Activated CD4-positive, alpha-beta T cell treated with anti-CD3 and anti-CD28 coated beads for 36 hours (primary cell): ENCODE results near the gene ABCA13. TPM values are rescaled to one million over a fixed set of nuclear protein-coding genes. Genes with fewer than 3 reads are reported as not detected.
"Not testable (repeated sequence)": the region's sequence is repeated elsewhere in the genome, so short reads cannot be mapped to it uniquely, and the experiment has no call there.

ENCODE experiments used
- ATAC-seq: fragments of 200-7000 bp; cut with Tn5 transposase; one replicate; pipeline ENCODE4 v1.10.0; 2021; ENCODE audit warnings: mild to moderate bottlenecking, moderate library complexity
- CTCF ChIA-PET: fragments of 350-600 bp; sonication (Branson Sonifier 250); formaldehyde crosslinking; loops from one replicate; lab custom pipeline; 2021; ENCODE audit warnings: antibody characterized with exemption; lab: Charles Lee
- POLR2A ChIA-PET: fragments of 350-600 bp; sonication (Branson Sonifier 250); formaldehyde crosslinking; loops from one replicate; lab custom pipeline; 2021; ENCODE audit warnings: antibody characterized with exemption, inconsistent platforms; lab: Charles Lee
- DNase-seq: peaks from one replicate; pipeline ENCODE4 v3.0.0-alpha.2; 2020
- H3K27ac Mint-ChIP-seq: one replicate; pipeline ENCODE4 v1.8.0; 2021; ENCODE audit warnings: mixed read lengths
- H3K27me3 Mint-ChIP-seq: one replicate; pipeline ENCODE4 v1.8.0; 2021; ENCODE audit warnings: mixed read lengths
- H3K36me3 Mint-ChIP-seq: one replicate; pipeline ENCODE4 v1.8.0; 2021; ENCODE audit warnings: low read depth, mixed read lengths
- H3K4me1 Mint-ChIP-seq: one replicate; pipeline ENCODE4 v1.8.0; 2021; ENCODE audit warnings: mixed read lengths
- H3K4me3 Mint-ChIP-seq: one replicate; pipeline ENCODE4 v1.8.0; 2021; ENCODE audit warnings: mild to moderate bottlenecking, moderate library complexity, mixed read lengths
- H3K9me3 Mint-ChIP-seq: one replicate; pipeline ENCODE4 v1.8.0; 2021; ENCODE audit warnings: low read depth, mixed read lengths
- intact Hi-C, 2 experiments: fragments of 100-400 bp; cut with DNase I in 1 of 2; cut with micrococcal nuclease in 1 of 2; formaldehyde crosslinking; loops; one replicate each; pipeline versions ENCODE4 v1.14.2 to v1.15.1; 2022 to 2024; cut with DNase I, micrococcal nuclease
- total RNA-seq, 2 experiments: library from RNA; stranded (reverse); gene quantifications; one replicate each; pipeline ENCODE4 v1.2.3, GENCODE V29; 2021

ABCA13 gene
- total RNA-seq, 2 experiments from 2014 or later = not detected

DNA sequence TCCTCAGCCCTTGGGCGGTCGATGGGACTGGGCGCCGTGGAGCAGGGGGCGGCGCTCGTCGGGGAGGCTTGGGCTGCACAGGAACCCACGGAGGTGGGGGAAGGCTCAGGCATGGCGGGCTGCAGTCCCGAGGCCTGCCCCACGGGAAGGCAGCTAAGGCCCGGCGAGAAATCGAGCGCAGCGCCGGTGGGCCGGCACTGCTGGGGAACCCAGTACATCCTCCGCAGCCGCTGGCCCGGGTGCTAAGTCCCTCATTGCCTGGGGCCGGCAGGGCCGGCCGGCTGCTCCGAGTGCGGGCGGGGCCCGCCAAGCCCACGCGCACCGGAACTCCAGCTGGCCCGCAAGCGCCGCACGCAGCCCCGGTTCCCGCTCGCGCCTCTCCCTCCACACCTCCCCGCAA is 31.7 kb downstream of the ABCA13 start:
- H3K9me3 Mint-ChIP-seq, H3K4me3 Mint-ChIP-seq, H3K4me1 Mint-ChIP-seq, H3K27me3 Mint-ChIP-seq, DNase-seq, ATAC-seq, H3K27ac Mint-ChIP-seq, intact Hi-C loops, POLR2A ChIA-PET, H3K36me3 Mint-ChIP-seq: not testable (repeated sequence)
- CTCF ChIA-PET = interaction anchor here (0.6 kb wide), 1 partner anchor 1654 kb away, joined by 4 read pairs; no protein-coding TSS in a partner anchor

DNA sequence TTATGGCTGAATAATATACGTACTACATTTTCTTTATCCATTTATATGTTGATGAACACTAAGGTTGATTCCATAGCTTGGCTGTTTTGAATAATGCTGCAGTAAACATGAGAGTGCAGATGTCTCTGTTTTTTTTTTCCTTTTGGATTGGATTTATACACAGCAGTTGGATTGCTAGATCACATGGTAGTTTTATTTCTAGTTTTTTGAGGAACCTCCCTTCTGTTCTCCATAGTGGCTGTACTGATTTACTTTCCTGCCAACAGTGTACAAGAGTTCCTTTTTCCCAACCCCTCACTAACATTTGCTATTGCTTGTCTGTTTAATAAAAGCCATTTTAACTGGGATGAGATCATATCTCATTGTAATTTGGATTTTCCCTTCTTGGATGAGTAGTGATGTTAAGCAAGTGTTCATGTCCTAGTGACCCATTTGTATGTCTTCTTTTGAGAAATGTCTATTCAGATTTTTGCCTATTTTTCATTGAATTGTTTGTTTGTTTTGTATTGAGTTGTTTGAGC is 36.0 kb downstream of the ABCA13 start:
- H3K9me3 Mint-ChIP-seq = no peaks in the 10 kb centered on the region

DNA sequence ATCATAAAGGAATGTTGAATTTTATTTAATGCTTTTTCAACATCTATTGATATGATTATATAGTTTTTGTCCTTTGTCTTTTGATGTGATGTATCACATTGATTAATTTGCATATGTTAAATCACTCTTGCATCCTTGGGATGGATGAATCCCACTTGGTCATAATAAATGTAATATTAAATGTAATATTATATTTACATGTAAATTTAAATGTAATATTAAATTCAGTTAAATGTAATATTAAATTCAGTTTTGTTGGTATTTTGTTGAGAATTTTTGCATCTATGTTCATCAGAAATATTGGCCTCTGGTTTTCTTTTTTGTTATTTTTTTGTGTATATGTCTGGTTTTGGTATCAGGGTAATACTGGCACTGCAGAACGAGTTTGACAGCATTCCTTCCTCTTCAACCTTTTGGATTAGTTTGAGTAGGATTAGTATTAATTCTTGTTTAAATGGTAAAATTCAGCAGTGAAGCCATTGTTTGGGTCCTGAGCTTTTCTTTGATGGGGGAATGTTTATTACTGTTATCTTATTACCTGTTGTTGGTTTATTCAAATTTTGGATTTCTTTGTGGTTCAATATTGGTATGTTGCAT is 37.8 kb downstream of the ABCA13 start:
- intact Hi-C loops = no loop called here
- Mint-ChIP-seq H3K4me3 (no peak overlapping the region), H3K36me3 (no peaks in the 10 kb centered on the region), H3K9me3 (no peaks in the 10 kb centered on the region), H3K27me3 (peaks cover 8% of the 10 kb centered on the region), H3K4me1 (no peaks in the 10 kb centered on the region), H3K27ac (no peak overlapping the region)
- ATAC-seq (no peak), DNase-seq (no peak)
- ChIA-PET CTCF (no interaction called here), POLR2A (no interaction called here)

More for the DNA sequence above, 36.0 kb downstream of the ABCA13 start:
- no peaks in the 10 kb centered on the region for H3K4me1 Mint-ChIP-seq
- intact Hi-C loops = no loop called here
- peaks cover 8% of the 10 kb centered on the region for H3K27me3 Mint-ChIP-seq
- no peak overlapping the region for H3K4me3 Mint-ChIP-seq
- no peaks in the 10 kb centered on the region for H3K36me3 Mint-ChIP-seq
- ChIA-PET CTCF (no interaction called here), POLR2A (no interaction called here)
- no peak overlapping the region for H3K27ac Mint-ChIP-seq
- ATAC-seq (no peak), DNase-seq (no peak)

DNA sequence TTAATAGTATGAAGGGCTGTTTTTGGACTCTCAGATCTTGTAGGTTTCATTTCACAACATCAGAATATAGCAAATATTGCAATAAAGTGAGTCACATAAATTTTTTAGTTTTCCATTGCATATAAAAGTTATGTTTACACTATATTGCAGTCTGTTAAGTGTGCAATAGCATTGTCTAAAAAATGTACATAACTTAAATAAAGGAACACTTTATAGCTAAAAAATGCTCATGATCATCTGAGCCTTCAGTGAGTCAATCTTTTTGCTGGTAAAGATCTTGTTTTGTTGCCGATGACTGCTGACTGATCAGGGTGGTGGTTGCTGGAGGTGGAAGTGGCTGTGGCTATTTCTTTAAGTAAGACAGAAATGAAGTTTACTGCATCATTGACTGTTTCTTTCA is 42.0 kb downstream of the ABCA13 start:
- H3K36me3 Mint-ChIP-seq = no peaks in the 10 kb centered on the region

DNA sequence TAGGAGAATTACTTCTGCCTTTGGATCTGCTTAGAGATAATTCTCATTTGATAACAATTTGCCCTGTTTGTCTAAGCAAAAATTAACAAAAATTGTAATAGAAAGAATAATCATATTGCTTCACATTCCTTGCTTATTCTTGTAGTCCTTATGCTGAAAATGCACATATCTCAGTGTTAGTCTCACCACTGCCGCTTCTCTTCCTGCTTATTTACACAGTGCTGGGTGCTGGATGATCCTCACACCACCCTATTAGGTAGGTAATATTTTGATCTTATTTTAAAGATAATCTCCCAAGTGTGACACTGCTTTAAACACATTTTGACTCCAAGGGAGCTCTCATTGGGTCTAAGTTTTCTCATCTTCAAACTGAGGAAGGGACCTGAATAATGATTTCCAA is 46.0 kb downstream of the ABCA13 start:
- ATAC-seq (no peak), DNase-seq (no peak)
- Mint-ChIP-seq H3K4me3 (no peak overlapping the region), H3K4me1 (no peaks in the 10 kb centered on the region), H3K27me3 (no peaks in the 10 kb centered on the region), H3K9me3 (no peaks in the 10 kb centered on the region), H3K27ac (no peak overlapping the region), H3K36me3 (no peaks in the 10 kb centered on the region)
- CTCF ChIA-PET = interaction anchor here (0.6 to 0.9 kb wide), 2 partner anchors 27 to 33 kb away, joined by 3 read pairs; no protein-coding TSS in a partner anchor
- POLR2A ChIA-PET = no interaction called here
- intact Hi-C loops = no loop called here

More for the DNA sequence above, 42.0 kb downstream of the ABCA13 start:
- ChIA-PET CTCF (no interaction called here), POLR2A (no interaction called here)
- Mint-ChIP-seq H3K4me3 (no peak overlapping the region), H3K4me1 (no peaks in the 10 kb centered on the region), H3K27ac (no peak overlapping the region), H3K27me3 (peaks cover 5% of the 10 kb centered on the region), H3K9me3 (no peaks in the 10 kb centered on the region)
- ATAC-seq (no peak), DNase-seq (no peak)
- intact Hi-C loops = no loop called here

DNA sequence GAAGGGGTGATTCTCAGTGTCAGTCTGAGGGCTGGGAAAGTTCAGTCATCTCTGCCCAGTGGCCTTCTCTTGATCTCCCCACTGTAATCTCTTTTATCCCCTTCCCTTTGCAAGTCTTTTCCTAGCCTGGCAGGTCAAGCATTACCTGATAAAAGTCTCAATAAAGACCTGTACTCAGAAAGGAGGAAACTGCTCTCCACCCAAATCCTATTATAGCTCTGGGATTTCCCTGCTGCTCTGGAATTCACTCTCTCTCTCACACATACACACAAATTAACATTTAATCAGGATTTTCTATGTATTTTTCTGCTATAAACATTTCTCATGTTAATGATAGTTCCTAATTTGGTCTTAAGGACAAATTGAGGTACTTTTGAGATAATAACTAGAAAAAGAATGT is 46.5 kb downstream of the ABCA13 start:
- DNase-seq = no peak
- ATAC-seq = no peak
- H3K4me1 Mint-ChIP-seq = no peaks in the 10 kb centered on the region
- H3K27me3 Mint-ChIP-seq = peaks cover 1% of the 10 kb centered on the region
- CTCF ChIA-PET = interaction anchor here (0.9 kb wide), 1 partner anchor 33 kb away, joined by 3 read pairs; no protein-coding TSS in a partner anchor
- no peak overlapping the region for H3K4me3 Mint-ChIP-seq
- no peak overlapping the region for H3K27ac Mint-ChIP-seq
- no peaks in the 10 kb centered on the region for H3K9me3 Mint-ChIP-seq
- intact Hi-C loops = no loop called here
- no peaks in the 10 kb centered on the region for H3K36me3 Mint-ChIP-seq
- POLR2A ChIA-PET = no interaction called here

DNA sequence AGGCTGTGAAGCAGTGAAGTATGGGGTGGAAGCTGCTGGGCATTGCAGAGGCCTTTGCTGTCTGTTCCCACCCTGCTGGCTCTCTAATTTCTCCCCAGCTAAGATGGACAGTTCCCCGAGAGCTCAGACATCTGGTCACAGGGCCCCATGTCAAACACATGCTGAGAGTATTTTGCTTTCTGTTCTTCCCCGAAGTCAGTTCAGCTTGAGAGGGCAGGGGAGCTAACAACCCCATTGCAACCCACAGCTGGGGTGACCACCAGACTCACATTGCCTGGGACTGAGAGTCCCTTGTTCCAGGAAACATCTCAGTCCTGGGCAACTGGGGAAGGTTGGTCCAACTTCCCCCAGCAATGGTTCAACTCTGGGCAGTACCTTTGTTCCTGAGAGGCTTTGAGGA is 52.8 kb downstream of the ABCA13 start:
- POLR2A ChIA-PET = no interaction called here
- ATAC-seq = no peak
- Mint-ChIP-seq H3K9me3 (no peaks in the 10 kb centered on the region), H3K27ac (no peak overlapping the region), H3K4me1 (no peaks in the 10 kb centered on the region), H3K27me3 (peaks cover 14% of the 10 kb centered on the region), H3K36me3 (no peaks in the 10 kb centered on the region), H3K4me3 (no peak overlapping the region)
- CTCF ChIA-PET = no interaction called here
- no peak for DNase-seq
- intact Hi-C loops = no loop called here

DNA sequence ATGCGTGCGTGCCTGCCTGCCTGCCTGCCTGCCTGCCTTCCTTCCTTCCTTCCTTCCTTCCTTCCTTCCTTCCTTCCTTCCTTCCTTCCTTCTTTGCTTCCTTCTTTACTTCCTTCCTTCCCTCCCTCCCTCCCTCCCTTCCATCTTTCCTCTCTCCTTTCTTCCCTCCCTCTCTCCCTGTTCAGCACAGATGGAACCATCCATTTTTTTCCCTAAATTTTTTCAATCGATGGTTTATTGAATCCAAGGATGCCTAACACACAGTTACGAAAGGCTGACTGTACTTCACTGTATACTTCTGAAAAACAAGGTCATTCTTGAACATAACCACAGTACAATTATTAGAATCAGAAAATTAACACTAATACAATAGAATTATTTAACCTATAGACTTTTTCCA is 53.8 kb downstream of the ABCA13 start:
- CTCF ChIA-PET = no interaction called here
- POLR2A ChIA-PET = no interaction called here
- no peaks in the 10 kb centered on the region for H3K36me3 Mint-ChIP-seq
- intact Hi-C loops = no loop called here
- no peak overlapping the region for H3K27ac Mint-ChIP-seq
- H3K9me3 Mint-ChIP-seq = no peaks in the 10 kb centered on the region
- DNase-seq (no peak), ATAC-seq (no peak)
- no peak overlapping the region for H3K4me3 Mint-ChIP-seq
- peaks cover 14% of the 10 kb centered on the region for H3K27me3 Mint-ChIP-seq
- no peaks in the 10 kb centered on the region for H3K4me1 Mint-ChIP-seq

DNA sequence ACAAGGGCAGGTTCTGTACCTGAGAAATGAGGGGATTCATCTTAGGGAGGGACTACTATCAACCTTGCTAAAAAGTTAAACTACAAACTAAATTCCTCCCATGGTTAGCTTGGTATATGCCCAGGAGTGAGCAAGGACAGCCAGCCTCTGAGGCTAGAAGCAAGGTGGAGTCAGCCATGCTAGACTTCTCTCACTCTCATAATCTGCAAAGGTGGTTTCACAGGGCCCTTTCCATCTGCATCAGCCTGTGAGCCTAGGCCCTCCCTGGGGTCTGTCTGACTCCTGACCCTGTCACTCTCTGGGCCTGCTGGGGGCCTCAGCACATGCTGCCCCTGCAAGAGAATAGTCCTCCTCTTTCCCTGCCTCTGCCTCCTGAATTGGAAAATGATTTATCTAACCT is 66.1 kb downstream of the ABCA13 start:
- ChIA-PET CTCF (no interaction called here), POLR2A (interaction anchor here (0.7 kb wide), 1 partner anchor 10 kb away, joined by 3 read pairs; no protein-coding TSS in a partner anchor)
- intact Hi-C loops = no loop called here
- H3K9me3 Mint-ChIP-seq = no peaks in the 10 kb centered on the region
- H3K4me3 Mint-ChIP-seq = no peak overlapping the region
- ATAC-seq (no peak), DNase-seq (no peak)
- peaks cover 11% of the 10 kb centered on the region for H3K27me3 Mint-ChIP-seq
- H3K4me1 Mint-ChIP-seq = no peaks in the 10 kb centered on the region
- no peaks in the 10 kb centered on the region for H3K36me3 Mint-ChIP-seq
- no peak overlapping the region for H3K27ac Mint-ChIP-seq

DNA sequence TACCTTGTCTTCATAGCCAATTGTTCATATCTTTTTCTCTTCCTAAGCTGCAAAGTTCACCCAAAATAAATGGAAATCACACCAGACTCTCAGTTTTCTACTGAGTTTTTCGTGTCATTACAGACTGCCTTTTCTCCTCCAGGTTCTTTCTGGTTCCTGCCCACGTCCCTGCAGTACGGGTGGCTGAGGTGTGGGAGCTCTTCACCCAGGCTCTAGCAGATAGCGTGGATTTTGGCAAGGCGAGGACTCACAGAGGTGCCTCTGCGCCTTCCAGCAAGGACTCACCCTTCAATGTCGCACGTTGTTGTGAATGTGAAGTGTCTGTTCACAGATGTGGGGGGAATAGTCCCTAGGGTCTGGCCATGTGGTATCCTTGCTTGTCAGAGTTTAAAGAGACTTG is 71.6 kb downstream of the ABCA13 start:
- Mint-ChIP-seq H3K27ac (no peak overlapping the region), H3K36me3 (no peaks in the 10 kb centered on the region), H3K27me3 (peaks cover 13% of the 10 kb centered on the region), H3K4me1 (no peaks in the 10 kb centered on the region), H3K9me3 (no peaks in the 10 kb centered on the region), H3K4me3 (no peak overlapping the region)
- POLR2A ChIA-PET = interaction anchor here (0.5 kb wide), 1 partner anchor 11 kb away, joined by 3 read pairs; no protein-coding TSS in a partner anchor
- intact Hi-C loops = no loop called here
- CTCF ChIA-PET = no interaction called here
- ATAC-seq = no peak
- DNase-seq = no peak

DNA sequence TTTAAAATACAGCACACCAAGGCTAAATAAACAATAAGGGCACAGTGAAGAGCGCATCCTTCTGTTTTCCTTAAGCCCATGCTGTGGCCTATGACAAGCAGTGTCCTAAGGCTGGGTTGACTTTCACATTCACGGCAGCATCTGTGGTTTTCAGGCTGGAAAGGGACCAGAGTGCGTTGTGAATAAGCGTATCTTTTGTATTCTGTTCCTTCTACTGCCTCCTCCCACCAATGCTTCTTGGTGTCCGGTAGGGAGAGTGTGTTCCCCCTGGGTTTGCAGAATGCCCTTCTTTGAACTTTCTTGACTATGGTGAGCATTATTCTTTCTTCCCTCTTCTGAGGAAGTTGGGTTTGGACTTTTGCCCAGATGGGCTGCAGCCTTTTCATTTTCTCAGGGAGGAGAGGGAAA is 73.6 kb downstream of the ABCA13 start:
- ATAC-seq (no peak), DNase-seq (no peak)
- Mint-ChIP-seq H3K36me3 (no peaks in the 10 kb centered on the region), H3K4me3 (no peak overlapping the region), H3K27ac (no peak overlapping the region), H3K4me1 (no peaks in the 10 kb centered on the region), H3K9me3 (no peaks in the 10 kb centered on the region), H3K27me3 (peaks cover 19% of the 10 kb centered on the region)
- CTCF ChIA-PET = interaction anchor here (0.6 kb wide), 1 partner anchor 293 kb away, joined by 3 read pairs; no protein-coding TSS in a partner anchor
- POLR2A ChIA-PET = no interaction called here
- intact Hi-C loops = no loop called here

DNA sequence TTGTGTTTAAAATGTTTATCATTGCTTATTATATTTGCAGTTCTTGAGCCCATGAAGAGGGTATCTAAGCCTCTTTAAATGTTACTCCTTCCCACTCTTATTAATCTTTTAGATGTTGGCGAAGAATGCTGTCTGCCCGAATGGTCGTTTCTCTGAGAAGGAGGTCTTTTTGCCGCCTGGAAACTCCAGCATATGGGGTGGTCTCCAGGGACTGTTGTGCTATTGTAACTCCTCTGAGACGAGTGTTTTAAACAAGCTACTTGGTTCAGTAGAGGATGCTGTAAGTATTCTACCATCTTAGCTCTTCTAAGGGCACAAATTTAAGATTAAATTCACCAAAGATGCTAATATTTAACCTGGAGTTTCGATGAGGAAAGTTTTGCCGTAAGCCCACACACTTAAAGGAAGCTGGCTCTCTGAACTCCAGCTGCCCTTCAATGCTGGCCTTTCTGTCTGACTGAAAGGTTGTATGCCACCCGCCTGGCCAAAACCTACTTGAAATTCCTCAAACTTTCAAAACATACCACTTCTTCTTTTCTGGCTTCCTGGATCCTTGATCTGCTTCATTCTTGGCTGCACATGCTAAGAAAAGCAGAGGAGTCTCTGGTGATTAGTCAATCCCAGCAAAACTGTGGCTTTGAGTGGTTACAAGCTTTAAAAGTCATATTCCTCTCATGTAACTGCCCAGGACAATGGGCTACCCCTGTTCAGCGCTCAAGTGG is 74.7 kb downstream of the ABCA13 start:
- H3K27ac Mint-ChIP-seq = no peak overlapping the region
- H3K4me1 Mint-ChIP-seq = no peaks in the 10 kb centered on the region
- no peak overlapping the region for H3K4me3 Mint-ChIP-seq
- H3K9me3 Mint-ChIP-seq = no peaks in the 10 kb centered on the region
- intact Hi-C loops = no loop called here
- ChIA-PET CTCF (interaction anchor here (0.6 kb wide), 2 partner anchors 9 to 294 kb away, joined by 3 read pairs; no protein-coding TSS in a partner anchor), POLR2A (no interaction called here)
- DNase-seq (no peak), ATAC-seq (no peak)
- H3K36me3 Mint-ChIP-seq = no peaks in the 10 kb centered on the region
- H3K27me3 Mint-ChIP-seq = peaks cover 20% of the 10 kb centered on the region
